HG02571 (cell line): Measurements from ENCODE around the gene MFSD6L.

Source experiments
- ATAC-seq: cut with Tn5 transposase; IDR thresholded peaks from one replicate; pipeline ENCODE4 v1.9.1; 2021; ENCODE audit warnings: mild to moderate bottlenecking, moderate library complexity; ENCODE audit not compliant: unreplicated experiment

The MFSD6L gene

DNA sequence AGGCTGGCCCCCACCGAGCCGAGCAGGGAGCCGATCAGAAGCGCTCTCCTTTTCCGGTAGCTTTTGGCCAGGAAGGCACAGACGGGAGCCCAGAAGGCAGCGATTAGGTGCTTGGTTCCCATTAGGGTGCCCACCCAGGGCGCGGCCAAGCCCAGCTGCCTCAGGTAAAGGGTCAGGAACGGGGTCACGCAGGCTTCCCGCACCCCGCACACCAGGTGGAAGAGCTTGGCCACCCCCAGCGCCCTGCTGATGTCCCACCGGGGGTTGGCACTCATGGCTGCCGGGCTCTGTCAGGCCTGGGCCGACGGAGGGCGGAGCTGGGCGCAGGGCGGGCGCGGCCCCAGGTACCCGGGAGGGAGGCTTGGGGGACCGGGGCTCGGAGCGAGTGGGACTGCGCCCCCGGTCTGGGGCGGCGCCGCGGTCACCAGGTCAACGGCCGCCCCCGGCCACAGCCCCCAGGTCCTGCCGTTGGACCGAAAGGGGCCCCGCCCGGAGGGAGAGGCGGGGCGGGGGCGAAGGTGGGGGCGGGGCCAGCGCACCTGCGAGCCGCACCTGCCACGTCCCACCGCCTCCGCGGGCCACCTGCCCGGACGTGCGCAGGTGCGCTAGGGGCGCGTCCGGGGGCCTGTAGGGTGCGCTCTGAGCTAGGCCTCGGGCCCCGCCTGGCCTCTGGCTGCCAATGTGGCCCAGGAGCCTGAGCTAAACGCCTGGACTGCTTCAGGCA lies at the start of gene MFSD6L:
MFSD6L (minus strand) TSS at position 520 of the 724 bp plus-strand sequence; CDS start at position 275, 245 bp downstream.
- ATAC-seq: no peak

DNA sequence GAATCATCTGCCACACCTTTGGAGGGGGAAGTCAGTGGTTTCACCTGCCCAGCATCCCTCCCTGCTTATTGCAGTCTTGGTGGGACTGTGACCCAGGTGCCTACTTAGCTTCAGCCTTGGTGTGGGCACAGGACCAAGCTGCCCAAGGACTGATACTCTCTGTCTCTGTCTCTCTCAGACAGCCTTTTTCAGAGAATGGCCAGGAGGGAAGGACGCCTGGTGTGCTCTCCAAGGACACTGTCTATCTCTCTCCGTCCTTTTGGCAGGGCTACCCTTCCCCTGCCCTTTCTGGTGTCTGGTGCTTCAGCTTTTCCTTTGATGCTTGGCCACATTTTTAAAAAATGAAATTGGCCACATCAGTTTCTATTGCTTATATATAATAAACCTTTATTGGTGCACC lies 48.7 kb upstream of the MFSD6L start:
- no peak for ATAC-seq

DNA sequence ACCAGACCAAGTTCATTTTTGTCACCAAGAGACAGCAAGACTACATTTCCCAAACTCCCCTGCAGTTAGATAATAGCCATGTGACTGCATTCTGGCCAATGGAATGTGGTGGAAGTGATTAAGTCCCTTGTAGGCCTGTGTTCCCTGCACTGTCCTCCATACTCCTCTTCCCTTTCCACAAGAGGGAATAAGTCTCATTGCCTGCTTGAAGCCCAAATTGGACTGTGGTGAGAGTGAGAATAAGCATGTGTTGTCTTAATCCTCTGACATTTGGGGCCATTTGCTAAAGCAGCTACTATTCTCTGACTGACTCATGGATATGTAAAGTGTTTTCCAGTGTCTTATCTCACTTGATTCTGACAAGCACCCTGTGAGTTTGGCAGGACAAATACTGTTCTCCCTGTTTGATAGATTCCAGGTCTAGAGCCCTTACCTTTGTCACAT lies 47.6 kb upstream of the MFSD6L start:
- no peak for ATAC-seq

- ATAC-seq: no peak
These were observed 45.4 kb upstream of the MFSD6L start for GRCh38 chr17:8844229-8845218.

DNA sequence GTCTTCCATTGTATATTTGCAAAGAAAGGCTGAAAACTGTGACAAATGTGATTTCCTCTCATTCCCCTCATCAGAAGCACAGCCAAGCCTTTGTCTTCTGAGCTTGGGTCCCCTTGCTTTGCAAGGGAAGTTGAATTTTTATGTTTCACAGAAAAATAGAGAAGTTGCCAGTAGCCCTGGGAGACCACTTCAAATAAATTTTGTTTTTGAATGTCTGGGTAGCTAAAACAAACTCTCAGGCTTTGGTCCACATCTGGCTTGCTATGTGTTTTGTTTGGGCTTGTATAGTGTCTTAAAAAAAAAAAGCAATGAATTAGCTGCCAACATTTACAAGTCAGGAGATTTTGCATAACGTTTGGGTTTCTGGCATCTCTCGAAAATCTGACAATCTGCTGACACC lies 44.2 kb upstream of the MFSD6L start:
- no peak for ATAC-seq

- ATAC-seq: no peak
These were observed 42.7 kb upstream of the MFSD6L start for GRCh38 chr17:8841844-8842243.

DNA sequence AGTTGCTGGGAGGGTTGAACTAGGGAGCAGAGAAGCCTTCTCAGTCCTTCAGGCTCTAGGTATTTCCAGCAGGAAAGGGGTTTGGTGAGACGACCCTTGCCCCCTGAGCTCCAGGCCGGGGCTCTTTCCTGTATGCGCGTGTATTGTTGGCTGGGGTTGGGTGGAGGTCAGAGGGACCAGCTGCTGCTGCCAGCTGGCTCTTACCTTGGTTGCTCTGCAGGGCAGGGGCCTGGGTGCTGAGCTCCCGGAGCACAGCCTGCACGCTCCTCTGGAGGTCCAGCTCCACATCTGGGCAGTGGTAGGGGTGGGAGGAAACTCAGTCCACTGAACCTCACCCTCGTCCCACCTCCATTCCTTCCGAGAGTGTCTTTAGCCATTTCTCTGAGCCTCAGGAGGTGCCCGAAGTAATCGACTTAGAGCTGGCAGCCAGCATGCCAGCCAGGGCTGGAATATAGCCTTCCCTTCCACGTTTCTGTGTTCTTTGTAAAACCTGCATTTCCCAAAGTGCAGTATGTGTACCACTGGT lies 40.3 kb upstream of the MFSD6L start:
- ATAC-seq: no peak

DNA sequence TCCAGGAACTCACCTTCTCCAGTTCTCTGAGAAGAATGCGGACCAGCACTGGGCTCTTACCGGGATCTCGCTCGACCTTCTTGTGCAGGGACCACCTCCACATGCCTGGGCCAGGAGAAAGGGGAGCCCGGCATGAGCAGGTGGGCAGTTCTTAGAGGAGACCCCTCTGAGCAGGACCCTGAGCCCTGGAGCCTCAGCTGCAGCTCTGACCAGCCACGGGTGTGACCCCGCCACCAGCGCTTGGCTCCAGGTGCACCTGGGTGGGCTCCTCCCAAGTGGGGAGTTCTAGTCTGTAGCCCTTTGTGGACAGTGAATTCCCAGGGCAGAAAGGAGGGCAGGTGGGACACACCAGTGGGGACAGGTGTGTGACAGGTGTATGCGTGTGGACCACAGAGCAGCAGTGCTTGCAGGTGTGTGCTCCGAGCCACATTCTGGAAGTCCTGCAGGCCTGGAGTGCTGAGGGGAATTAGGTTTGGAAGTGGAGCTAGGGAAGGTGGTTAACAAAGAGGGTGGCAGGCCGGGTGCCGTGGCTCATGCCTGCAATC lies 39.5 kb upstream of the MFSD6L start:
- no peak for ATAC-seq

- no peak for ATAC-seq
These were observed 38.5 kb upstream of the MFSD6L start for GRCh38 chr17:8837563-8838075.

DNA sequence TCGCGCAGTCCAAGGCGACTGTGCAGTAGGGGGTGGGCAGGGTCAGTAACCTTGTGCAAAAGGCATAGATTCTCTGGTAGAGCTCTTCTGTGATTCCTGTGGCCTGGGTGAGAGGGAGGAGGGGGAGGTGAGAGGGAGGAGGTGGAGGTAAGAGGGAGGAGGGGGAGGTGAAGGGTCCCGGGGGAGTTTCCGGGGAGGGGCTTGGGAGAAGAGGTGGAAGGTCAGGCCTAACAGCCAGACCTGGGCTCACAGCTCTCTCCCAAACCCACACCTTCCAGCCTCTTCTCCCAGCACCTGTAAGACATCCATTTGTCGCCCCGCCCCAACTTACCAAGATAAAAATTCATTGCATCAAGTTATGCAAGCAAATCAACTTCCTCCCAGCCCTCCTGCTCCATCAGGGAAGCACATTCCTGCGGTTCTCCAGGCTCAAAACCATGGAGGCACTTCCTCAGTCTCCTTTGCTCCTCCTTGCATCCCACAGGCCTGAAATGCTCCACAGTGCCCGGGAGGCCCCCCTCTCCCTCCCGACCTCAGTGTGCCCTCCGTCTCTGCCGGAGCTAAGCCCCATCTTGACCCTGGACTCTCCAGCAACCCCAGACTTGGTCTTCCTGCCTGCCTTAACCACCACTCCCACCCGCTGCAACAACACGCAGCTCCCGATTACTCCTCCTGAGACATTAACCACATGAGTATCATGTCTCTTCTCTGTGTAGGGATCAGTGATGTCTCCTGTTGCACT lies 37.8 kb upstream of the MFSD6L start:
- ATAC-seq: no peak

DNA sequence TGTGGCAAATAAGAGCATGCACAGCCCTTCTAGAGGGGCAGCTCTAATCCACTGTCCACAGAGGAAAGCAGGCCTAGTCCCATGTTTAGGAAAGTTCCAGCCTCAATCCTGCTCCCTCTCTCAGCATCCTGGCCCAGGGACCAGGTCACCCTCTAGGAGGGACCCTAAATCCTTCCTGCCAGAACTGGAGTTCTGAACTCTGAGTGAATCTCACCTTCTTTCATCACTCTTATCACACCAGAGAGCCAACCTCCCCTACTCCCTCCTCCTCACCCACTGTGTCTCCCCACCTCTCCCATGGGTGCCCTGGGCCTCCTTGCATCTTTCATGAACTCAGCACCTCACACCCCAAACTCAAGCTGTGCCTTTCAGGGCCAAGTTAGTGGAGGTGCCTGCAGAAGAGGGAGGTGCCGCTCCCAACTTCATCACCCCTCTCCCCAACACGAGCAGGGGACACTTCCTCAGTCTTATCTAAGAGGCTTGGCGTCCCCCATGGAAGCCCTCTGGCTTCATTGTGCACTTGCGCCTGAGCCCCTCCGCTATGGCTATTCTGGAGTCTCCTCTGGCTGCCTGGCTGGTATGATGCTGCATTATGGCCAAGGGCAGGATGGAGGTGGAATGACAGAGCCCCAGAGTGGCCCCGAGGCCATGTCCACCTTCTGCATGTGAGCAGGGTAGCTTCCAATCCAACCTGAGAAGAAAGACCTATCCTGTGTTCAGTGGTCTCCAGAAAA lies 36.6 kb upstream of the MFSD6L start:
- ATAC-seq: no peak

- no peak for ATAC-seq
These were observed 35.9 kb upstream of the MFSD6L start for GRCh38 chr17:8835106-8835505.

GRCh38 chr17:8832711-8833352 lies 33.7 kb upstream of the MFSD6L start:
- ATAC-seq: no peak

GRCh38 chr17:8831234-8831849 lies 32.2 kb upstream of the MFSD6L start:
- ATAC-seq: no peak

GRCh38 chr17:8830141-8830540 lies 31.0 kb upstream of the MFSD6L start:
- no peak for ATAC-seq

- ATAC-seq: no peak
These were observed 30.1 kb upstream of the MFSD6L start for GRCh38 chr17:8829036-8829941.

- ATAC-seq: no peak
These were observed 29.3 kb upstream of the MFSD6L start for GRCh38 chr17:8828517-8828875.
